T-helper 1 cell treated with Interleukin-12 subunit alpha and Interleukin-12 subunit beta and Interleukin-4 antibody, amounts not matched to agents 30 μg/mL and 1 μg/mL, for 36 hours (primary cell): Measurements from ENCODE around the gene RPS16.

ENCODE experiments used
- H3K27ac Mint-ChIP-seq: one replicate; pipeline ENCODE4 v1.8.0; 2021; ENCODE audit warnings: mild to moderate bottlenecking, mixed read lengths
- H3K27me3 Mint-ChIP-seq: one replicate; pipeline ENCODE4 v1.8.0; 2021; ENCODE audit warnings: low read depth, mixed read lengths
- H3K36me3 Mint-ChIP-seq: one replicate; pipeline ENCODE4 v1.8.0; 2021; ENCODE audit warnings: low read depth, mixed read lengths
- H3K4me1 Mint-ChIP-seq: one replicate; pipeline ENCODE4 v1.8.0; 2021; ENCODE audit warnings: low read depth, mixed read lengths
- H3K4me3 Mint-ChIP-seq: one replicate; pipeline ENCODE4 v1.8.0; 2021; ENCODE audit warnings: mild to moderate bottlenecking, moderate library complexity, mixed read lengths
- H3K9me3 Mint-ChIP-seq: one replicate; pipeline ENCODE4 v1.8.0; 2021; ENCODE audit warnings: mixed read lengths

The RPS16 gene

GRCh38 chr19:39409208-39410016 is 26.3 kb downstream of the RPS16 start:
- H3K4me3 Mint-ChIP-seq, result peak overlapping the region; percentile 96
- peaks cover 47% of the 10 kb centered on the region for H3K4me1 Mint-ChIP-seq
- peak overlapping the region; percentile 98 for H3K27ac Mint-ChIP-seq
- no peaks in the 10 kb centered on the region for H3K9me3 Mint-ChIP-seq
- H3K36me3 Mint-ChIP-seq, result peaks cover 24% of the 10 kb centered on the region
- no peaks in the 10 kb centered on the region for H3K27me3 Mint-ChIP-seq

- Mint-ChIP-seq H3K4me3 (peak overlapping the region; percentile 96), H3K36me3 (peaks cover 24% of the 10 kb centered on the region), H3K4me1 (peaks cover 44% of the 10 kb centered on the region), H3K9me3 (no peaks in the 10 kb centered on the region), H3K27me3 (no peaks in the 10 kb centered on the region), H3K27ac (peak overlapping the region; percentile 98)
These were observed 27.1 kb downstream of the RPS16 start for GRCh38 chr19:39408392-39409207.

GRCh38 chr19:39407660-39408391 is 27.9 kb downstream of the RPS16 start:
- Mint-ChIP-seq H3K4me1 (peaks cover 44% of the 10 kb centered on the region), H3K36me3 (peaks cover 24% of the 10 kb centered on the region), H3K27me3 (no peaks in the 10 kb centered on the region)

GRCh38 chr19:39407410-39407659 is 28.4 kb downstream of the RPS16 start:
- H3K36me3 Mint-ChIP-seq, result peaks cover 24% of the 10 kb centered on the region
- H3K27ac Mint-ChIP-seq, result peak overlapping the region; percentile 98
- no peaks in the 10 kb centered on the region for H3K27me3 Mint-ChIP-seq
- H3K9me3 Mint-ChIP-seq, result no peaks in the 10 kb centered on the region
- H3K4me1 Mint-ChIP-seq, result peaks cover 47% of the 10 kb centered on the region
- H3K4me3 Mint-ChIP-seq, result peak overlapping the region; percentile 96

More at GRCh38 chr19:39407660-39408391, 27.9 kb downstream of the RPS16 start:
- peak overlapping the region; percentile 98 for H3K27ac Mint-ChIP-seq
- peak overlapping the region; percentile 96 for H3K4me3 Mint-ChIP-seq
- H3K9me3 Mint-ChIP-seq, result no peaks in the 10 kb centered on the region

GRCh38 chr19:39406656-39407409 is 28.9 kb downstream of the RPS16 start, which contains the start of gene ZFP36:
Gene ZFP36 (plus strand): TSS chr19:39406847. CDS start chr19:39406905, 58 bp downstream.
- peak within 1 kb of the TSS; percentile 98 for H3K27ac Mint-ChIP-seq
- no peaks in the 10 kb centered on the region for H3K27me3 Mint-ChIP-seq
- H3K4me1 Mint-ChIP-seq, result peaks cover 49% of the 10 kb centered on the region
- H3K9me3 Mint-ChIP-seq, result no peaks in the 10 kb centered on the region
- H3K4me3 Mint-ChIP-seq, result peak within 1 kb of the TSS; percentile 96
- H3K36me3 Mint-ChIP-seq, result peaks cover 24% of the 10 kb centered on the region

- Mint-ChIP-seq H3K9me3 (no peaks in the 10 kb centered on the region), H3K27me3 (no peaks in the 10 kb centered on the region), H3K4me1 (peaks cover 49% of the 10 kb centered on the region), H3K27ac (peak overlapping the region; percentile 92), H3K4me3 (peak overlapping the region; percentile 87), H3K36me3 (peaks cover 20% of the 10 kb centered on the region)
These were observed 29.6 kb downstream of the RPS16 start for GRCh38 chr19:39405958-39406655.

GRCh38 chr19:39405261-39405957 is 30.3 kb downstream of the RPS16 start:
- Mint-ChIP-seq H3K4me1 (peaks cover 46% of the 10 kb centered on the region), H3K36me3 (peaks cover 15% of the 10 kb centered on the region), H3K27ac (peak overlapping the region; percentile 45), H3K9me3 (no peaks in the 10 kb centered on the region), H3K27me3 (no peaks in the 10 kb centered on the region), H3K4me3 (peak overlapping the region; percentile 14)

GRCh38 chr19:39403331-39404312 is 32.1 kb downstream of the RPS16 start:
- Mint-ChIP-seq H3K27me3 (no peaks in the 10 kb centered on the region), H3K36me3 (peaks cover 15% of the 10 kb centered on the region), H3K9me3 (no peaks in the 10 kb centered on the region), H3K4me3 (peak overlapping the region; percentile 77), H3K4me1 (peaks cover 52% of the 10 kb centered on the region), H3K27ac (peak overlapping the region; percentile 87)

- Mint-ChIP-seq H3K27ac (peak overlapping the region; percentile 84), H3K27me3 (no peaks in the 10 kb centered on the region), H3K9me3 (no peaks in the 10 kb centered on the region), H3K4me3 (peak overlapping the region; percentile 80), H3K36me3 (peaks cover 7% of the 10 kb centered on the region), H3K4me1 (peaks cover 57% of the 10 kb centered on the region)
These were observed 33.1 kb downstream of the RPS16 start for GRCh38 chr19:39402346-39403300.

- H3K27me3 Mint-ChIP-seq, result no peaks in the 10 kb centered on the region
- peaks cover 60% of the 10 kb centered on the region for H3K4me1 Mint-ChIP-seq
- peak overlapping the region; percentile 80 for H3K4me3 Mint-ChIP-seq
- H3K27ac Mint-ChIP-seq, result peak overlapping the region; percentile 84
- peaks cover 4% of the 10 kb centered on the region for H3K36me3 Mint-ChIP-seq
- H3K9me3 Mint-ChIP-seq, result no peaks in the 10 kb centered on the region
These were observed 34.0 kb downstream of the RPS16 start for GRCh38 chr19:39401549-39402345.

GRCh38 chr19:39401070-39401548 is 34.6 kb downstream of the RPS16 start:
- Mint-ChIP-seq H3K36me3 (peaks cover 4% of the 10 kb centered on the region), H3K9me3 (no peaks in the 10 kb centered on the region), H3K4me1 (peaks cover 58% of the 10 kb centered on the region), H3K4me3 (peak overlapping the region; percentile 80), H3K27me3 (no peaks in the 10 kb centered on the region), H3K27ac (peak overlapping the region; percentile 84)
